LNCAP (cell line): ENCODE results near the gene RRAD.

Experiments
- CTCF ChIP-seq: fragments of 450-650 bp; IDR thresholded peaks from 2 replicates; pipeline ENCODE4 v1.5.1; 2017; ENCODE audit warnings: mild to moderate bottlenecking

Gene RRAD

GRCh38 chr16:66904846-66905632, 20.3 kb downstream of the RRAD start:
- TF ChIP-seq CTCF: no peak

GRCh38 chr16:66904428-66904845, 20.9 kb downstream of the RRAD start:
- TF ChIP-seq CTCF: no peak

- TF ChIP-seq CTCF: no peak
Observed at GRCh38 chr16:66903544-66904427, 21.5 kb downstream of the RRAD start.

- no peak for TF ChIP-seq CTCF
Observed at GRCh38 chr16:66902648-66903543, 22.4 kb downstream of the RRAD start.

- no peak for TF ChIP-seq CTCF
Observed at GRCh38 chr16:66901626-66902025, 23.7 kb downstream of the RRAD start.

- no peak for TF ChIP-seq CTCF
Observed at GRCh38 chr16:66900721-66901441, 24.5 kb downstream of the RRAD start.
